Measurements from ENCODE around the gene PILRB.

The PILRB gene

DNA sequence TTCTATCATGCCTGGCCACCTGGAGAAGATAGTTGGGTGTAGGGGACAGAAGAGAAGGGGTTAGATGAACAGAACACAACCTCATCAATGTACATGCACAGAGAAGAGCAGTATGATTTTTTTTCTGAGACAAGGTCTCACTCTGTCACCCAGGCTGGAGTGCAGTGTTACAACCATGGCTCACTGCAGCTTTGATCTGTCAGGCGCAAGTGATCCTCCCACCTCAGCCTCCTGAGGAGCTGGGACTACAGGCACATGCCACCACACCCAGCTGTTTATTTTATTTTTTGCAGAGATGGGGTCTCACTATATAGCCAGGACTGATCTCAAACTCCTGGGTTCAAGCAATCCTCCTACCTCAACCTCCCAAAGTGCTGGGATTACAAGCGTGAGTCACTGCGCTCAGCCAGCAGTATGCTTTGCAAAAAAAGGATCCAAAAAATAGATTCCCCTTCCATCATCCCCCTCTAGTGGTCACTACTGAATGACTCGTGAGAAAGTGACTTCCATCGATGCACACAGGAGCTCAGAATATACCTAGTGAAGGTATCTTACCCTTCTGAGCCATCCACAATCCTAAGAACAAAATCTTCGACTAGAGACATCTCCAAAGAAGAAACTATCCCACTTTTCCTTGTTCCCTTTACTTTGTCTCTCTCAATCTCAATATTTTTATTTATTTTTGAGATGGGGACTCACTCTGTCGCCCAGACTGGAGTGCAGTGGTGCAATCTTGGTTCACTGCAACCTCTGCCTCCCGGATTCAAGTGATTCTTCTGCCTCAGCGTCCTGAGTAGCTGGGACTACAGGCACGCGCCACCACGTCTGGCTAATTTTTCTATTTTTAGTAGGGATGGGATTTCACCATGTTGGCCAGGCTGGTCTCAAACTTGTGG is 49.6 kb downstream of the PILRB start:
- peak; percentile 52 for DNase-seq

DNA sequence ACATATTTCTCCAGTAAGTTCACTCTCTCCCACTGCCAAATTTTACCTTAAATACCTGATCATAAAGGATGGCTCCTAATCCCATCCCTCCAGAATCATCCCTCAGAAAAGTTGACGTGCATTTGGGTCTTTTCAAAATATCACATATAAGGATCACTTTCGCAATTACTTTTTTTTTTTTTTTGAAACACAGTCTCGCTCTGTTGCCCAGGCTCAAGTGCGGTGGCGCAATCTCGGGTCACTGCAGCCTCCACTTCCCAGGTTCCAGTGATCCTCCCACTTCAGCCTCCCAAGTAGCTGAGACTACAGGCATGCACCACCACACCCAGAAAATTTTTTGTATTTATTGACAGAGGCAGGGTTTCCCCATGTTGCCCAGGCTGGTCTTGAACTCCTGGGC is 53.2 kb downstream of the PILRB start:
- no peak for DNase-seq

DNA sequence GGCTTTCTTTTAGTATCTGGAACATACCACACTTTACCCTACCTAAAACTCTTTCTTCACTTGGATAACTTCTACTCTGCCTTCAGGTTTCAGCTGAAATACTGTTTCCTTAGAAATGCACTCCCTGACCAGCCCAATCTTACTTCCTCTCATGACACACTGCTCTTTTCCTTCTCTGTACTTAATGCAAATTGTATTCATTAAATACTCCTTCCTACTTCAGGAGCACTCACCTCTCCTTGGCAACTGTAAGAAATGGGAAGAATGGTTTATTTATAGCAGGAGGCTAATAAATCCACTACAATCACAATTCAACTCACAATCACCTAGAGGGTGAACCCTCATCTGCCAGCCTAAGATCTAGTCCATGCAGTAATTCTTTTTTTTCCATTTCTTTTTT is 55.4 kb downstream of the PILRB start:
- no peak for DNase-seq

DNA sequence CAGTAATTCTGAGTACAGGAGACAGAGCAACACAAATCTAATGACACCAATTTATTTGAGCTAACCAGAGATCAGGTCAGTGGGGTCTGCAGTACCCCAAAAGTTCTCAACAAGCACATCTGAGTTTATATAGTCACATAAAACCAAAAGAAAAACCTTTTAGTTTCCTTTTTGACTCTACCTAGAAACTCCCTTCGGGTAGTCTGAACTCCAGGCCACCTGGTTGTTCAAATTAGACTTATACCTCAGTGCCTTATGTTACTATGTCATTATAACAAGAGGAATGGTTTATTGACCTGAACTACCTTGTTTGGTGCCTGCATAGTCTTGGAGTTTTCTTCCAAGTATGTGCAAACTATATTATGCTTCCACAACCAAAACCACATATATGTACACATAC is 56.0 kb downstream of the PILRB start:
- DNase-seq: no peak

DNA sequence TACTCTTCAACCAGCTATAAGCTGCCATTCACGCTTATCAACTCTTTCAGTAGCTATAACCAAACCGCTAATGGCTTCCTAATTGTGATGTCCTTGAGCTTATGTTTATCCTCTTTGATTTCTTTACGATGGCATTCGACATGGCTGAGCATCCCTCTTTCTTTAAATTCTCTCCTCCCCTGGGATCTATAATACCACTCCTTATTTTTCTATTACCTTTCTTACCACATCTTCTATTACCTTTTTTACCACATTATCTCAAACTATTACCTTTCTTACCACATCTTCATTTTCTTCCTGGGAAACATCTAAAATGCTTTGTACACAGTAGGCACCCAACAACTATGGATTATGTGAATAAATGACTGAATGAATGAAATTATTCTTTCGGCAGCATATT is 57.5 kb downstream of the PILRB start:
- no peak for DNase-seq

Data from right kidney (tissue), 1 donor.